ENCODE results near the gene TFCP2.
"Not testable (repeated sequence)": the region's sequence is repeated elsewhere in the genome, so short reads cannot be mapped to it uniquely, and the experiment has no call there.

TFCP2 gene

DNA sequence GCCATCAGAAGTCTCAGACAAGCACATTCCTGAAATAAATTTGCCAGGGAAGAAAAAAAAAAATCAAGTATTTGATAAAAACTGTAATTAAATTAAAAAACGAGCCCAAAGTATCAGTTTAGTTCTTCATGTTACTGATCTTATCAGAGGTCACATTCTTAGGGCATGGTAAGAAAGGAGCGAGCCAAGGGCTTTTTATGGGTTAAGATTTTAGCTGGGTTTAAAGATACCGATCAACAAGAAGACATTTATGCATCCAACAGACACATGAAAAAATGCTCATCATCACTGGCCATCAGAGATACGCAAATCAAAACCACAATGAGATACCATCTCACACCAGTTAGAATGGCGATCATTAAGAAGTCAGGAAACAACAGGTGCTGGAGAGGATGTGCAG, 94.6 kb downstream of the TFCP2 start:
- DNase-seq = not testable (repeated sequence)

DNA sequence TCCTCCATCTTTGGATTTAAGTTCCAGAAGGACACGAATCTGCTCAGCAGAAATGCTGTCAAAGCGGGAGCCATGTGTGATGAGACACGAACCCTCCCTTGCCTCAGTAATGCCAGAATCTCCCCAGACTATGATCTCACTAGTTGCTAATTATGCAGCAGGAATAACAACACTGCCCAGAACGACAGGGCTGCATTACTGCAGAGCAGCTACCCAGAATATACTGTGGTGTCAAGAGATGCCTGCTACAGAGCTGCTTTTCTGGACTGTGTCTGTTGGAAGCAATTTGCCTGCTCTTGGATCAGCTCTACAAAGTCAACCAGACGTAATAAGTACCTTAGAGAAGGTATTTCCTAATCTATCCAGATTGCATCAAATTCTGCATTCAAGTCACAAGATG, 95.0 kb downstream of the TFCP2 start:
- no peak for DNase-seq

DNA sequence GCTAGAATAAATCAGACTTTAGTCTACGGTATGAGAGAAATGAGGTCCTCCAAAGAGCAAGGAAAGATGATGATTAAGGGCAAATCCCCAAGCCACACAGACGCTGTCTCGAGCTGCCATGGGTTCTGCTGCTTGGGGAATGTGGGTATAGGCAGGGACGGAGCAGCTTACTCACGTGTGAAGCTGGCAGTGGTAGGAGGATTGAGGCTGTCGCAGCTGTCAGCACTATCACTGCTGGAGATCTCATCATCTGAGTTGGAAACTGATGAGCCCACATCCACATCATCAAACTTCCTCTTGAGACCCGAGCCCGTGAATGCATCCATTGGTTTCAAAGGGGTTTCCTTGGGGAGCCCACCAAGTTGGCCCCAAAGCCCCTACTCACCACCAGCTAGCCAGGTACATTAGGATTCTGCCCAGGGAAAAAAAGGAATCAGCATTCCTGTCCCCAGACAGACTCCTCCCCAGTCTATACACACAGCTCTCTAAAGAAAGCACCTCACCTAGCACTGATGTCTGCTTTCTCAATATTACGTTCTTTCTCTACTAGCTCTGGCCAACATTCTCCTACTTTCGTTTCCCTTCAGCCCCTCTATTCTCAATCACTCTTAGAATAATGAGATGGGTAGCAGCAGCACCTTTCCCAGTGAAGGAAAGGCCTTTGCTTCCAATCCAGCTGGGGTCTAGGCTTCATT, 96.6 kb downstream of the TFCP2 start:
- DNase-seq = no peak

DNA sequence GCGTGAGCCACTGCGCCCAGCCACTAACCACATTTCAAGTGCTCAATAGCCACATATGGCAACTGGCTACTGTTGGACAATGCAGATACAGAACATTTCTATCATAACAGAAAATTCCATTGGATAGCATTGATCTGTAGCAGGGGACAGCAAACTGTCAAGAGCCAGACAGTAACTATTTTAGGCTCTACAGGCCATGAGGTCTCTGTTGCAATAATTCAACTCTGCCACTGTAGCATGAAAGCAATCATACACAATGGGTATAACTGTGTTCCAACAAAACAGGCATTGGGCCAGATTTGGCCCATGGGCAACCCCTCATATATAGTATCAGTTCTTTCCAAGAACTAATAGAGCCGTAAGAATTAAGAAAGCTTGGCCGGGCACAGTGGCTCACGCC, 97.5 kb downstream of the TFCP2 start:
- no peak for DNase-seq

DNA sequence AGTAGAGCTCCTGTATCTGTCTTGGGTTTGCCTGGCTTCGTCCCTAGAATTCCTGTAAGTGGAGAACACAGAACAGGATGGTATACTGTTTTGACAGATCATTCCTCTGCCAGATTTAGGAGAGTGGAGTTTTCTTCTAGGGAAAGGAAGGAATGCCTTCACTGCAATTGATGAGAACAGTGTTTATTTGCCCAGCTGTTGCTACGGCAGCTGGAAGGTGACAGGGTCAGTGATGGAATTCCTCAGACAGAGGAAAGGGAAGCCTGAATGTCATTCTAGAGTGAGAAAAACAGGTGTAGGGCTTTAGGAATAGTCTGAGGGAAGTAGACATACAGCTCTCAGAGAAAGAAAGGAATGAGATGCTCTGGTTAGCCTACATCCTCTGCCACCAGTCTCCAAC, 101.3 kb downstream of the TFCP2 start:
- no peak for DNase-seq

DNA sequence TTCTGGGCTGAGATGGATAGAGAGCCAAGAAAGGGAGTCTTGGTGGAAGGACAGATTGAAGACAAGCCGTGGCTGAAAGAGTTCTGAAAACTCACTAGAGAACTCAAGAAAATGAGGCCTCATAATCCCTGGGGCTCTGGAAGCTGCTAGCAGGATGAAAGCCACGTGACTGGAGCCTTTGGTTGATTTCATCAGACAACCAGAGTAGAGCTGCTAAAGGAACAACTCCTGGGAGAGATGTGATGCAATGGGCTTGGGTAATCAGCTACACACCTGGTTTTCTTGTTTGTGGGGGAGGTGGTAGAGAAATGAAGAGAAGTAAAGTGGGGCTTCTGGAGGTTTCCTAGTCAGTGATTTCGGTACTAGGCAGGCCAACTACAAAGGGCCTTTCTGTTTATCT, 102.9 kb downstream of the TFCP2 start:
- no peak for DNase-seq

DNA sequence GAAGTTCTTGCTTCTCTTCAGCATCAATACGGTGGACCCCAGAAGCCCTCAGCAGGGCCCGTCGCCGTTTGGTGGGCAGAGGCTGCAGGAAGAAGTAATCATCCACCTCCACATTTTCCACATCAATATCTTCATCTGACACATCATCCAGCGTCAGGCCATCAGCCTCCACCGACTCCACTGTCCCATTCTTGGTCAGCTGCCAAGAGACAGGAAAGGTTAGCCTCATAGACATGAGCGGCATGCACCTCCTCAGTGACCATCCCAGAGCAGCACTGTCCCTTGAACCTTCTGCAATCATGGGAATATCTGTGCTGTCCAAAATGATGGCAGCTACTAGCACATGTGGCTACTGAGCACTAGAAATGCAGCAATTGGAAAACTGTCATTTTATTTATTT, 105.2 kb downstream of the TFCP2 start:
- DNase-seq = no peak

DNA sequence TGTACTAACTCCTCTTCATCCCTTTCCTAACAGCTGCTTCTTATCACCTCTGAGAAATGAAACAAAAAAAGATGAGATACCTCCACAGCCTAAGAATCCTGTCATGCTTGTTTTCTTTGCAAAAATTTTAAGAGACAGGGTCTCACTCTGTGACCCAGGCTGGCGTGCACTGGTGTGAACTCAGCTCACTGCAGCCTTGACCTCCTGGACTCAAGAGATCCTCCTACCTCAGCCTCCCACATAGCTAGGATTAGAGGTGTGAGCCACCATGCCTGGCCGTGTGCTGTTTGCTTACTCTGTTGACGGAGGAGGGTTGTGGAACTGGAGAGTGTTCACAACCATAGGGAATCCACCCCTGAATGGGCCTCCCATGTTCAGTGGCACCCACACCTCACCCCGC, 105.7 kb downstream of the TFCP2 start:
- DNase-seq = no peak

DNA sequence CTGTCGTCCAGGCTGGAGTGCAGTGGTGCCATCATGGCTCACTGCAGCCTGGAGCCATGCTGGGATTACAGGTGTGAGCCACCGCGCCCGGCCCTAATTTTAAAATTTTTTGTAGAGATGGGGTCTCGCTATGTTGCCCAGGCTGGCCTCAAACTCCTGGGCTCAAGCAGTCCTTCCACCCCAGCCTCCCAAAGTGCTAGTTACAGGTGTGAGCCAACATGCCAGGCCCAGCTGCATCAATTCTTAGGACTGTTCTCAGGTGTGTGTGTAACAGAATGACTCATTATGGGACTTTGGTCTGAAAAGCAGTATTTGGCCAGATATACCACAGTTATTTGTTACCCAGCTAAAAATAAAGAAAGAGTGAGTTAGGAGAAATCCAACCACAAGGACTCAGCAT, 107.4 kb downstream of the TFCP2 start:
- no peak for DNase-seq

DNA sequence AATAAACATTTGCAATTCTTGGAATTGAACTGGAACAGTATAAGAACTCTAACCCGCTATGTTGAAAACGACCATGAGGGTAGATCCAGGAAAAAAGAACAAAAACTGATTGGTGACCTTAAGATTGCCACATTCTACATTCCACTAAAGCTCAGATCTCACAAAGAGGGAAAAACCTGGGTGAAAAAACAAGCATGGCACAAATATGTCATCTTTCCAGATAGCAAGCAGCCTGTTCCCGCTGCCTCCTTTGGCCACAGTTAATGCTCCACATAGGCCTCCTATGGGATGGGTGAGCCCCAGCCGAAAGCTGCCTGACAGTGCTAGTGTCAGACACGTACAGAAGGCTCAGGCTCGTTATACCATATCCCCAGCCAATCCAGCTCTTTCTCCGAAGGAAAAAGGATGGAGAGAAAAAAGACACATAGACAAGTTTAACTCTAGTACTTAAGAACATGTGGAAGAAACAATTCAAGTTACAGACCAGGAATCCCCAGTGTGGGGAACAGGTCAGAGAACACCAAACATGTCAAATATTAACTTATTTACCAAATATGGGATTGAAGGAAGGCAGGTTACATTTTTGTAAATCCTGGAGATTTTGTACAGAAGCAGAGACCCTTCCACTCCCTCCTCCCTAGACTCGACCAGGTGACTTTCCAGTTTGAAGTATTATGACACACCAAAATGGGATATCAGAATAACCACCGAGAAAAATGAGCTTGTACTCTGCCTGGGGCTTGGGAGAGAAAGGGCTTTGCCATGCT, 110.1 kb downstream of the TFCP2 start:
- DNase-seq = no peak

DNA sequence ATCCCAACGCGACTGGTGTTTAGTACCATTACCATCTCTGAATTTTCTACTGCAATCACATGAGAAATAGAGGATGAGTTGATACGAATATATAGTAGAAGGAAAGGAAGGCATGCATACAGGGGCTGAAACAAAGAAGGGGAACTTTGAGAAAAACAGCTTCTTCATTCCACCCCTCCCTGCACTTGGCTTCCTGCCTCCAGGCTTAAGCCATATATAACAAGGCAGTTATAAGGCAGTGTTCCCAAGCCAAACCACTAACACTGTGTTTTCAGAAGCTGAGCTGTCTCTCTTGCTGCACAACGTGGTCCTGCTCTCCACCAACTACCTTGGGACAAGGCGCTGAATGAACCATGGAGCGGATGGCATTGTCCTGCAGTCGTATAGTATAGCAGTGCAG, 113.8 kb downstream of the TFCP2 start:
- DNase-seq = no peak

DNA sequence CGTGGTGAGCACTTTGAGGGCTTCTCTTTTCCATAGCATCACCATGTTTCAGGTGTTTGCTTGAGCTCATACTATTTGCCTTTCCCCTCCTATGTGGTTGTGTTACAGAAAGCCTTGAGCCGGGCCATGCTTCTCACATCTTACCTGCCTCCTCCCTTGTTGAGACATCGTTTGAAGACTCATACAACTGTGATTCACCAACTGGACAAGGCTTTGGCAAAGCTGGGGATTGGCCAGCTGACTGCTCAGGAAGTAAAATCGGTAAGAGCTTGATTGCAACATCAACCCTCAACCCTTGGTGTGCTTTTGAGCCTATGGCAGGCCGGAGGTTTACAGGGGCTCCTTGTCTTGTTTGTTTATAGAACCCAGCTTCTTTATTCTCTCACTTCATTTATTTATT, 116.7 kb downstream of the TFCP2 start:
- no peak for DNase-seq

DNA sequence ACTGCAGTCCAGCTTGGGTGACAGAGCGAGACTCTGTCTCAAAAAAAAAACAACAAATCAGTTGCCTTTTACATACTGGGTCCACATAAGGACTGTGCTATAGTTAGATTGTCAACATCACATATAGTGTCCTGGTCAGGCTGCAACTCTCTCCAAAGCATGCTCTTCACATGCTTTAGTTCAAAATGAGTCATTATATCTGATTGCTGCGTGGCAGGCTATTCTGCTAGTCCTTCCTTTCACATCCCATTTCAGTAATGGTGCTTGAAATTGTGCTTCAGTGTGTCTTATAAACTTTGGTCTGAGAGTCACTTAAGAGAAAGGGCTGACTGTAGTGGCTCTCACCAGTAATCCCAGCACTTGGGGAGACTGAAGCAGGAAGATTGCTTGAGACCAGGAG, 117.9 kb downstream of the TFCP2 start:
- no peak for DNase-seq

DNA sequence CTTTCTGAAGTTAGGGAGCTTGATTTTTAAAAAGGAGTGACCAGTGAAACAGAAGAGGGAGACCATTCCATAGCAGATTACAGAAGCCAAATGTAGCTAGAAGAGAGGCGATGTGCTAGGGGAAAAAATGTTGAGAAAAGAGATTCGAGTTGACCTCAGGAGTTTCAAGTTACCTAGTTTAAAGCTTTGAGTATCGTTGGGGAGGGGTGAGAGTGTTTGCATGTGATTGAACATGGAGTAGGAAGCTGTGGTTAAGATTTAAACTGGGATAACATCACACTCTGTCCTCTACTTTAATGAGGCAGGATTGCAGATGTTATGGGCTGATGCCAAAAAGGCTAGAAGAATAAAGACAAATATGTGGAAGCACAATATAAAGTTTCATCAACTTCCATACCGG, 121.1 kb downstream of the TFCP2 start:
- DNase-seq = no peak

DNA sequence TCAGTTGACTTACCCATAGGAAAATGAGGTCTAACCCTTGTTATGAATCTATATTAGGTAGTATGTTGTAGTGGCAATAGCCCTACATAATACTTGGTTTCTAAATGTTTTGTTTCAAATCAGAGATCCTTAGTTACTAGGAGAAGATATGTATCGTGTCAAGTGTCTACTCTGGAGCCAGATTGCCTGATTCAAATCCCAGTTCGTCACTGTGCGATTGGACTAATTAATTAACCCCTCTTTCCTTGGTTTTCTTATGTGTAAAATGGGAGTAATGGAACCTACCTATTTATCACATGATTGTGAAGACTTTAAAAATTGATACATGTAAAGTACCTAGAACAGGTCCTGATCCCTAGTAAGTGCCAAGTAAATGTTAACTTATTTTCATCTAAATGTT, 123.4 kb downstream of the TFCP2 start:
- DNase-seq = no peak

DNA sequence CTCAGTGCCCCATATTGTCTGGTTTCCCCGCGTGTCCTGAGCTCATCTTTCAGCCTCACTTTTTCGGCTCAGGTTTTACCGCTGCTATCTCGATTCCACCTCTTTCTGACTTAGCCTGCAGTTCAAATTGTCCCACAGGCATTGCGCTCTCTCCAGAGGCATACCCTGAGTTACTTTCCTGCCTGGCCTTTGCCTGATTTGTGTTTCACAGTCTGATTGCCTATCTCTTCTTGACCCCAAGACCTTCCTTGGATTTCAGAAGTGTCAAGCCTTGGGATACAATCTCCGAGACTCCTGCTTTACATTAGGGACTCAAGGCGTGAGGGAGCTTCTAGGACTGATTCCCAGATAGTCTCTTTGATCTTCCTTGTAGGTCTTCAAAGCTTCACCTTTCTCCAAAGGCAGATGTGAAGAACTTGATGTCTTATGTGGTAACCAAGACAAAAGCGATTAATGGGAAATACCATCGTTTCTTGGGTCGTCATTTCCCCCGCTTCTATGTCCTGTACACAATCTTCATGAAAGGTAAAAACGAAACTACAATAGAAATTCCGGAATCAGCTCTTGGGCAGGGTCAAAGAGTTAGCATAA, 124.2 kb downstream of the TFCP2 start:
- DNase-seq = no peak

DNA sequence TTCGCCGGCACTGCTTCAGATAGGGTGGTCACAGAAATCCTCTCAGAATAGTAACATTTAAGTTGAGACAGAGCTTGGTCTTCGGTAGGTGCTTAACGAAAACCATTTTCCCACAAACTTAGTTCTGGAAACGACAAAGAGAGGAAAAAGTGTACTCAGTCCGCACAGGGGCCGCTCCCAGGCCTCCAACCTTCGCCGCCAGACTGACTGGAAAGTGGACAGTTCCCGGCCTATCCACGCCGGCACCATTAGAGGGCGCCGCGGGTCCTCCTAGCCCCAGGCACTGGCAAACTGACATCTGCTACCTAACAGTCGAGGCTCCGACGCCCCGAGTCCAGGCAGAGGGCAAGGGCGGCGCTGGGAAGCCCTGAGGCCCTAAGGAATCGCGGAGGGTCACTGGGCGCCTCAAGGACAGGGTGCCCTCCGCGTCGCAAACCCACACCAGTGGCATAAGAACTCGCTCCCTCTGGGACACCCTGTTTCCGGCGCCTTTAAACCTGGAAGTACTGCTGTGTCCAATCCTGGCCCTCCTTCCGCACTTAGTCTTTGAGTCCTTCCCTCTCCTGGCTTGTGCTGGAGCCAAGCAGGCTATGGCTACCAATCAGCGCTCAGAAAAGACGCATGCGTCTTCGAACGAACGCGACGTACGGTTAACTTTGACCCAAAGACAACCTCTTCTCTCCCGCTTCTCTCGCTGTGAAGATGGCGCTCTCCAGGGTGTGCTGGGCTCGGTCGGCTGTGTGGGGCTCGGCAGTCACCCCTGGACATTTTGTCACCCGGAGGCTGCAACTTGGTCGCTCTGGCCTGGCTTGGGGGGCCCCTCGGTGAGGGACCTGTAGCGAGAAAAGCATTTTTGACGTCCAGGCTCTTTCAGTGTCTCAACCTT, 125.0 kb downstream of the TFCP2 start, which contains the start of gene LETMD1:
Gene LETMD1, plus strand, starts transcription at position 673 of the 886 bp plus-strand sequence. Its CDS starts 30 bp downstream, at position 703.
- peak; percentile 73 to 82 (median 80) for DNase-seq
